H1 (cell line): ENCODE measurements around the gene SLC12A7. TPM values are rescaled to one million over a fixed set of nuclear protein-coding genes. Genes with fewer than 3 reads are reported as not detected.

Experiments
- CTCF ChIA-PET: fragments of 300-600 bp; sonication (Branson Sonifier 250); formaldehyde crosslinking; loops from one replicate; lab custom pipeline; 2021; ENCODE audit not compliant: partially characterized antibody; lab: Charles Lee
- POLR2A ChIA-PET: fragments of 300-600 bp; sonication (Branson Sonifier 250); formaldehyde crosslinking; loops from one replicate; lab custom pipeline; 2021; ENCODE audit warnings: inconsistent platforms; ENCODE audit not compliant: partially characterized antibody; lab: Charles Lee
- DNase-seq, 2 experiments: peaks; one replicate each; pipeline versions ENCODE4 v3.0.0 to v3.0.0-alpha.2; 2010 to 2022; ENCODE audit warnings: low spot score in 2 of 2, low read depth in 1 of 2, mixed read lengths in 1 of 2
- FAIRE-seq: peaks from 2 replicates; lab custom pipeline; 2011; peaks lifted over from hg19 to GRCh38; lab: Jason Lieb, UNC
- H2AFZ ChIP-seq: 2 replicates; pipeline ENCODE4 v1.8.1; 2012; ENCODE audit warnings: low read length, inconsistent platforms
- H2AK5ac ChIP-seq: 2 replicates; pipeline ENCODE4 v1.6.1; 2013; ENCODE audit warnings: low read depth, low read length
- H2BK120ac ChIP-seq: replicated peaks from 2 replicates; pipeline ENCODE3; 2013; ENCODE audit warnings: low read depth, low read length, inconsistent platforms
- H2BK12ac ChIP-seq: 2 replicates; pipeline ENCODE4 v1.6.1; 2013; ENCODE audit warnings: low read depth, low read length
- H2BK15ac ChIP-seq: 2 replicates; pipeline ENCODE4 v1.6.1; 2013; ENCODE audit warnings: low read length
- H2BK20ac ChIP-seq: 2 replicates; pipeline ENCODE4 v1.6.1; 2013; ENCODE audit warnings: low read length
- H2BK5ac ChIP-seq: 2 replicates; pipeline ENCODE4 v1.6.1; 2013; ENCODE audit warnings: low read depth, low read length
- H3K14ac ChIP-seq: 2 replicates; pipeline ENCODE4 v1.6.1; 2013; ENCODE audit warnings: inconsistent platforms; ENCODE audit not compliant: insufficient read length
- H3K18ac ChIP-seq: 2 replicates; pipeline ENCODE4 v1.6.1; 2013; ENCODE audit warnings: low read length; ENCODE audit errors: extremely low read depth
- H3K23ac ChIP-seq: 2 replicates; pipeline ENCODE4 v1.6.1; 2013; ENCODE audit warnings: inconsistent platforms; ENCODE audit not compliant: insufficient read length
- H3K23me2 ChIP-seq: 2 replicates; pipeline ENCODE4 v1.6.1; 2013; ENCODE audit warnings: low read depth, low read length
- H3K27ac ChIP-seq: 2 replicates; pipeline ENCODE4 v1.6.1; 2011; ENCODE audit warnings: low read depth, low read length, inconsistent platforms
- H3K27me3 ChIP-seq, 4 experiments: replicated peaks in 1 of 4; 1 replicate in 1 of 4; 2 replicates in 3 of 4; pipeline versions ENCODE4 v1.6.1 to v1.8.1; 2011 to 2013; ENCODE audit warnings: low read length in 3 of 4, mild to moderate bottlenecking in 3 of 4, inconsistent platforms in 2 of 4, mixed read lengths in 2 of 4, moderate library complexity in 1 of 4; ENCODE audit not compliant: control insufficient read depth in 3 of 4, insufficient read depth in 3 of 4; ENCODE audit errors: extremely low read depth in 1 of 4
- H3K36me3 ChIP-seq, 4 experiments: 2 replicates each; pipeline versions ENCODE4 v1.6.1 to v1.8.1; 2011 to 2013; ENCODE audit warnings: mild to moderate bottlenecking in 4 of 4, low read length in 3 of 4, moderate library complexity in 2 of 4, control low read depth in 1 of 4, inconsistent platforms in 1 of 4; ENCODE audit not compliant: insufficient read depth in 4 of 4, control insufficient read depth in 2 of 4
- H3K4ac ChIP-seq: replicated peaks from 2 replicates; pipeline ENCODE3; 2013; ENCODE audit warnings: low read length, low read depth, mixed read lengths, inconsistent platforms; ENCODE audit not compliant: insufficient read length
- H3K4me1 ChIP-seq, 4 experiments: replicated peaks in 1 of 4; 1 replicate in 1 of 4; 2 replicates in 3 of 4; pipeline versions ENCODE4 v1.6.1 to v1.8.1; 2011 to 2013; ENCODE audit warnings: low read length in 3 of 4, inconsistent platforms in 2 of 4, mixed read lengths in 1 of 4; ENCODE audit not compliant: insufficient read depth in 4 of 4, control insufficient read depth in 3 of 4
- H3K4me2 ChIP-seq, 2 experiments: 2 replicates each; pipeline versions ENCODE4 v1.6.1 to v1.8.1; 2011 to 2013; ENCODE audit warnings: low read depth in 2 of 2, low read length in 2 of 2, control low read depth in 1 of 2, inconsistent platforms in 1 of 2, mild to moderate bottlenecking in 1 of 2; ENCODE audit not compliant: insufficient read depth in 1 of 2
- H3K4me3 ChIP-seq, 4 experiments: fragments of 200-600, 300-600 bp in 1 of 4; sonication (generic), shearing (Covaris generic), sonication (Bioruptor Twin) in 1 of 4; 2 replicates each; pipeline versions ENCODE4 v1.5.1 to v1.8.1; 2011 to 2016; ENCODE audit warnings: low read length in 4 of 4, low read depth in 3 of 4, control low read depth in 2 of 4, inconsistent platforms in 2 of 4, mild to moderate bottlenecking in 2 of 4, mixed read lengths in 1 of 4, moderate library complexity in 1 of 4; ENCODE audit not compliant: insufficient read depth in 2 of 4; ENCODE audit errors: extremely low read depth in 1 of 4
- H3K56ac ChIP-seq: replicated peaks from 2 replicates; pipeline ENCODE3; 2013; ENCODE audit warnings: low read depth, mild to moderate bottlenecking, mixed read lengths, low read length, inconsistent platforms; ENCODE audit not compliant: insufficient read length
- H3K79me1 ChIP-seq: 2 replicates; pipeline ENCODE4 v1.6.1; 2013; ENCODE audit warnings: low read depth, low read length, control low read depth
- H3K79me2 ChIP-seq, 2 experiments: 2 replicates each; pipeline versions ENCODE4 v1.6.1 to v1.8.1; 2012 to 2013; ENCODE audit warnings: low read length in 2 of 2, mild to moderate bottlenecking in 2 of 2, inconsistent platforms in 1 of 2; ENCODE audit not compliant: insufficient read depth in 2 of 2, control insufficient read depth in 1 of 2
- H3K9ac ChIP-seq, 4 experiments: replicated peaks in 1 of 4; 1 replicate in 1 of 4; 2 replicates in 3 of 4; pipeline versions ENCODE4 v1.6.1 to v1.8.1; 2011 to 2013; ENCODE audit warnings: low read depth in 3 of 4, low read length in 3 of 4, control low read depth in 2 of 4, mild to moderate bottlenecking in 2 of 4, moderate library complexity in 2 of 4, inconsistent platforms in 1 of 4; ENCODE audit errors: extremely low read depth in 1 of 4
- H3K9me3 ChIP-seq, 2 experiments: 2 replicates each; pipeline versions ENCODE4 v1.6.1 to v1.8.1; 2012 to 2013; ENCODE audit warnings: mild to moderate bottlenecking in 2 of 2, moderate library complexity in 2 of 2, control low read depth in 1 of 2, inconsistent platforms in 1 of 2, low read depth in 1 of 2, low read length in 1 of 2, mixed read lengths in 1 of 2; ENCODE audit not compliant: insufficient read depth in 2 of 2
- H4K20me1 ChIP-seq, 2 experiments: replicated peaks in 1 of 2; 2 replicates each; pipeline versions ENCODE3 to v1.8.1; 2011 to 2013; ENCODE audit warnings: inconsistent platforms in 2 of 2, low read length in 2 of 2, mild to moderate bottlenecking in 1 of 2; ENCODE audit not compliant: insufficient read depth in 2 of 2, control insufficient read depth in 1 of 2
- H4K5ac ChIP-seq: 2 replicates; pipeline ENCODE4 v1.6.1; 2013; ENCODE audit warnings: low read length, low read depth, mixed read lengths, inconsistent platforms; ENCODE audit not compliant: insufficient read length
- H4K8ac ChIP-seq: 2 replicates; pipeline ENCODE4 v1.8.0; 2013; ENCODE audit warnings: mild to moderate bottlenecking, moderate library complexity, low read length, inconsistent platforms; ENCODE audit not compliant: insufficient read depth; ENCODE audit errors: extremely low read depth
- H4K91ac ChIP-seq: replicated peaks from 2 replicates; pipeline ENCODE3; 2013; ENCODE audit warnings: low read length, mixed read lengths, inconsistent platforms; ENCODE audit not compliant: insufficient read length
- WGBS, 2 experiments: shearing (Covaris generic) in 1 of 2; methylation state at CpG; one replicate each; pipeline versions ENCODE4 v1.1.6 to v1.1.7; 2013 to 2015; ENCODE audit warnings: low lambda C conversion rate in 2 of 2, mixed read lengths in 2 of 2, inconsistent platforms in 1 of 2, low coverage in 1 of 2, missing lambda C conversion rate in 1 of 2; ENCODE audit not compliant: insufficient replicate concordance in 2 of 2, insufficient coverage in 1 of 2, insufficient read length in 1 of 2; ENCODE audit errors: extremely low coverage in 1 of 2, missing lambda C conversion rate in 1 of 2; 5-methylcytosine and 5-hydroxymethylcytosine counted together
- polyA plus RNA-seq, 7 experiments: library from polyadenylated mRNA; depleted of rRNA in 3 of 7; stranded (reverse) in 5 of 7; unstranded in 2 of 7; fragments of >200 nt in 5 of 7; fragments of 200-250 nt in 2 of 7; gene quantifications; 1 replicate in 5 of 7; 2 replicates in 1 of 7; 4 replicates in 1 of 7; pipeline versions ENCODE4 v1.2.1 to v1.2.3, GENCODE V29; 2011 to 2013; ENCODE audit warnings: missing spikeins in 2 of 7, mixed read lengths in 2 of 7
- total RNA-seq: library from RNA; stranded (reverse); fragmentation: NEBNext Ultra II Directional; extraction: Animal tissue kit (Norgen Biotek cat#: 25700); gene quantifications from 2 replicates; pipeline ENCODE4 v1.2.1, GENCODE V29; 2021

The SLC12A7 gene
- total and polyA plus RNA-seq, 2 of the 8 experiments (the other 6 are each of a cell fraction or from before 2014, with no cell fraction given) = 23.5 to 39.7 TPM

DNA sequence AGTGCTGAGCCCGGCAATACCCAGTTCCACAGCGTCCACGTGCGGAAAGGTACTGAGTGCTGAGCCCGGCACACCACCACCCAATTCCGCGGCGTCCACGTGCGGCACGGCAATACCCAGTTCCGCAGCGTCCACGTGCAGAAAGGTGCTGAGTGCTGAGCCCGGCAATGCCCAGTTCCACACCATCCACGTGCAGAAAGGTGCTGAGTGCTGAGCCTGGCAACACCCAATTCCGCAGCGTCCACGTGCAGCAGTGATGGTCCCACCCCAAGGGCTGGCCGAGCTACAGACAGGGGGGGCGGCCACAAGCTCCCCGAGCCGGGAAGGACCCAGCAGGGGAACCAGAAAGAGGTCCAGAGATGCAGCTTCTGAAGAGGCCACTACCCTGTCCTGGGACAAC lies 20.2 kb downstream of the SLC12A7 start:
- H2AK5ac ChIP-seq = no peak overlapping the region
- H3K56ac ChIP-seq = no peak overlapping the region
- H2BK12ac ChIP-seq = no peak overlapping the region
- H2AFZ ChIP-seq = no peak overlapping the region
- peaks cover 0 to 9% of the 10 kb centered on the region in 2 experiments for H4K20me1 ChIP-seq
- H3K36me3 ChIP-seq = peaks cover 4 to 32% (median 16%) of the 10 kb centered on the region in 4 experiments; a peak in 5 of 8 replicates
- no peak overlapping the region for H2BK120ac ChIP-seq
- H3K79me1 ChIP-seq = peaks cover 13% of the 10 kb centered on the region
- ChIA-PET CTCF (interaction anchor here (1.0 to 1.6 kb wide), 3 partner anchors 9 to 168 kb away, joined by 3 read pairs; no protein-coding TSS in a partner anchor), POLR2A (interaction anchor here (1.1 kb wide), 1 partner anchor 224 kb away, joined by 3 read pairs; no protein-coding TSS in a partner anchor)
- H3K79me2 ChIP-seq = peaks cover 0 to 19% of the 10 kb centered on the region in 2 experiments; a peak in 1 of 4 replicates
- no peak overlapping the region for H3K4me3 ChIP-seq
- H4K8ac ChIP-seq = no peak overlapping the region
- no peak overlapping the region for H3K18ac ChIP-seq
- peaks cover 0 to 17% (median 2%) of the 10 kb centered on the region in 4 experiments; a peak in 4 of 7 replicates for H3K4me1 ChIP-seq
- H3K27ac ChIP-seq = no peak overlapping the region
- no peak overlapping the region for H4K91ac ChIP-seq
- no peak overlapping the region for H2BK15ac ChIP-seq
- H3K14ac ChIP-seq = no peak overlapping the region
- WGBS, 2 experiments = 94% methylated on average over 9 of the region's 23 CpGs; no CpG with 5 or more reads in 1 of the 2 experiments
- H3K9ac ChIP-seq = no peak overlapping the region
- no peaks in the 10 kb centered on the region for H3K9me3 ChIP-seq
- no peak for FAIRE-seq
- H3K23ac ChIP-seq = no peak overlapping the region
- no peak overlapping the region for H3K4ac ChIP-seq
- H4K5ac ChIP-seq = no peak overlapping the region
- H2BK20ac ChIP-seq = no peak overlapping the region
- no peak overlapping the region for H2BK5ac ChIP-seq
- no peaks in the 10 kb centered on the region for H3K23me2 ChIP-seq
- H3K27me3 ChIP-seq = no peaks in the 10 kb centered on the region
- no peak overlapping the region for H3K4me2 ChIP-seq
- DNase-seq = no peak
